Smooth muscle cell (in vitro differentiated cells): Measurements from ENCODE around the gene TRAPPC14. TPM values are rescaled to one million over a fixed set of nuclear protein-coding genes. Genes with fewer than 3 reads are reported as not detected.
A peak's percentile ranks its signal among the peaks of the same experiment; 100 is the strongest.
"Not testable (repeated sequence)": the region's sequence is repeated elsewhere in the genome, so short reads cannot be mapped to it uniquely, and the experiment has no call there.

Experiments used
- DNase-seq: peaks from one replicate; lab custom pipeline; 2025; ENCODE audit not compliant: unreplicated experiment; lab: John Stamatoyannopoulos, UW
- H2AFZ ChIP-seq: fragments of 200-600 bp; sonication (generic); 2 replicates; pipeline ENCODE4 v1.6.0; 2016; ENCODE audit warnings: antibody characterized with exemption, low read depth, mild to moderate bottlenecking
- H3F3A ChIP-seq: fragments of 200-600 bp; sonication (generic); 2 replicates; pipeline ENCODE4 v1.6.0; 2017; ENCODE audit warnings: antibody characterized with exemption, low read depth
- H3K27ac ChIP-seq: fragments of 200-600 bp; sonication (generic); 2 replicates; pipeline ENCODE4 v1.5.1; 2016; ENCODE audit warnings: low read depth, mild to moderate bottlenecking
- H3K27me3 ChIP-seq: fragments of 200-600 bp; sonication (generic); 2 replicates; pipeline ENCODE4 v1.6.1; 2016; ENCODE audit warnings: low read depth, mild to moderate bottlenecking
- H3K36me3 ChIP-seq: fragments of 200-600 bp; sonication (generic); 2 replicates; pipeline ENCODE4 v1.5.1; 2016; ENCODE audit warnings: low read depth
- H3K4me1 ChIP-seq: fragments of 200-600 bp; sonication (generic); 2 replicates; pipeline ENCODE4 v1.5.1; 2016; ENCODE audit warnings: low read depth
- H3K4me2 ChIP-seq: fragments of 200-600 bp; sonication (generic); 2 replicates; pipeline ENCODE4 v1.6.0; 2016; ENCODE audit warnings: mild to moderate bottlenecking
- H3K4me3 ChIP-seq: fragments of 200-600 bp; sonication (generic); 2 replicates; pipeline ENCODE4 v1.5.1; 2016; ENCODE audit warnings: mild to moderate bottlenecking
- H3K79me2 ChIP-seq: fragments of 200-600 bp; sonication (generic); 2 replicates; pipeline ENCODE4 v1.6.0; 2016; ENCODE audit warnings: low read depth, mild to moderate bottlenecking
- H3K9ac ChIP-seq: fragments of 200-600 bp; sonication (generic); 2 replicates; pipeline ENCODE4 v1.6.0; 2016; ENCODE audit warnings: low read depth
- H3K9me3 ChIP-seq: fragments of 200-600 bp; sonication (generic); replicated peaks from 2 replicates; pipeline ENCODE4 v1.5.1; 2016; ENCODE audit warnings: low read depth
- H4K20me1 ChIP-seq: fragments of 200-600 bp; sonication (generic); 2 replicates; pipeline ENCODE4 v1.6.0; 2016; ENCODE audit warnings: low read depth
- WGBS: methylation state at CpG from one replicate; pipeline ENCODE4 v1.1.7; 2016; ENCODE audit warnings: low lambda C conversion rate; 5-methylcytosine and 5-hydroxymethylcytosine counted together
- polyA plus RNA-seq: library from polyadenylated mRNA; unstranded; fragments of >200 nt; fragmentation: Nextera tagmentation; extraction: Ambion mirVana; gene quantifications from 2 replicates; pipeline ENCODE4 v1.2.1, GENCODE V29; 2016
- total RNA-seq: library from RNA; depleted of rRNA; stranded (reverse); fragments of >200 nt; gene quantifications from 2 replicates; pipeline ENCODE4 v1.2.3, GENCODE V29; 2014
- TF ChIP-seq, protein P1 (sequence below): fragments of 200-600 bp; sonication (generic); IDR thresholded peaks from 2 replicates; pipeline ENCODE4 v1.5.1; 2017; ENCODE audit warnings: borderline replicate concordance, mild to moderate bottlenecking, antibody characterized with exemption; ENCODE audit not compliant: insufficient read depth, poor library complexity, severe bottlenecking

Gene TRAPPC14
- total and polyA plus RNA-seq, 2 experiments from 2014 or later = 5.4 to 7.0 TPM

GRCh38 chr7:100148225-100148558, 10.3 kb downstream of the TRAPPC14 start:
- H3K27me3 ChIP-seq = no peaks in the 10 kb centered on the region
- WGBS = 61% methylated on average over 14 of the region's 14 CpGs
- TF ChIP-seq, protein P1, sequence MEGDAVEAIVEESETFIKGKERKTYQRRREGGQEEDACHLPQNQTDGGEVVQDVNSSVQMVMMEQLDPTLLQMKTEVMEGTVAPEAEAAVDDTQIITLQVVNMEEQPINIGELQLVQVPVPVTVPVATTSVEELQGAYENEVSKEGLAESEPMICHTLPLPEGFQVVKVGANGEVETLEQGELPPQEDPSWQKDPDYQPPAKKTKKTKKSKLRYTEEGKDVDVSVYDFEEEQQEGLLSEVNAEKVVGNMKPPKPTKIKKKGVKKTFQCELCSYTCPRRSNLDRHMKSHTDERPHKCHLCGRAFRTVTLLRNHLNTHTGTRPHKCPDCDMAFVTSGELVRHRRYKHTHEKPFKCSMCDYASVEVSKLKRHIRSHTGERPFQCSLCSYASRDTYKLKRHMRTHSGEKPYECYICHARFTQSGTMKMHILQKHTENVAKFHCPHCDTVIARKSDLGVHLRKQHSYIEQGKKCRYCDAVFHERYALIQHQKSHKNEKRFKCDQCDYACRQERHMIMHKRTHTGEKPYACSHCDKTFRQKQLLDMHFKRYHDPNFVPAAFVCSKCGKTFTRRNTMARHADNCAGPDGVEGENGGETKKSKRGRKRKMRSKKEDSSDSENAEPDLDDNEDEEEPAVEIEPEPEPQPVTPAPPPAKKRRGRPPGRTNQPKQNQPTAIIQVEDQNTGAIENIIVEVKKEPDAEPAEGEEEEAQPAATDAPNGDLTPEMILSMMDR = no peak
- H3K4me3 ChIP-seq = peak overlapping the region; percentile 89
- H3K4me1 ChIP-seq = peaks cover 7% of the 10 kb centered on the region
- H3F3A ChIP-seq = no peaks in the 10 kb centered on the region
- H4K20me1 ChIP-seq = no peaks in the 10 kb centered on the region
- H3K27ac ChIP-seq = peak overlapping the region; percentile 9
- H2AFZ ChIP-seq = peak overlapping the region; percentile 87
- no peak overlapping the region for H3K9ac ChIP-seq
- DNase-seq = no peak
- no peaks in the 10 kb centered on the region for H3K9me3 ChIP-seq
- peaks cover 16% of the 10 kb centered on the region for H3K79me2 ChIP-seq
- no peaks in the 10 kb centered on the region for H3K36me3 ChIP-seq
- H3K4me2 ChIP-seq = peak overlapping the region; percentile 85

DNA sequence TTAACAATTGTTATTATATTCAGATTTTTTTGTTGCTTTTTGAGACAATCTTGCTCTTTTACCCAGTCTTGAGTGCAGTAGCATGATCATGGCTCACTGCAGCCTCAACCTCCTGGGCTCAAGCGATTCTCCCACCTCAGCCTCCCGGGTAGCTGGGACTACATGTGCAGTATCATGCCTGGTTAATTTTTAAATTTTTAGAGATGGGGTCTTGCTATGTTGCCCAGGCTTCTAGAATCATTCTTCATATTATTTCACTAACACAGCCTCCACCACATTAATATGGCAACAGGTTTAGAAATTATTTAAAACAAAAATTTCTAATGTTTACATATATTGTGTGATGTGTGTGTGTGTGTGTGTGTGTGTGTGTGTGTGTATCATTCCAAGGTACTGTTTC, 11.2 kb downstream of the TRAPPC14 start:
- no peaks in the 10 kb centered on the region for H3F3A ChIP-seq
- no peaks in the 10 kb centered on the region for H3K36me3 ChIP-seq
- H3K4me2 ChIP-seq = no peak overlapping the region
- H3K4me3 ChIP-seq = no peak overlapping the region
- no peak overlapping the region for H2AFZ ChIP-seq
- WGBS = 98% methylated on average over 2 of the region's 2 CpGs
- no peaks in the 10 kb centered on the region for H4K20me1 ChIP-seq
- TF ChIP-seq, protein P1 = no peak
- H3K4me1 ChIP-seq = peaks cover 7% of the 10 kb centered on the region
- H3K9ac ChIP-seq = no peak overlapping the region
- DNase-seq = no peak
- H3K9me3 ChIP-seq = no peaks in the 10 kb centered on the region
- peaks cover 16% of the 10 kb centered on the region for H3K79me2 ChIP-seq
- no peaks in the 10 kb centered on the region for H3K27me3 ChIP-seq
- no peak overlapping the region for H3K27ac ChIP-seq

- 94% methylated on average over 4 of the region's 4 CpGs for WGBS
- DNase-seq = not testable (repeated sequence)
These were observed 12.2 kb downstream of the TRAPPC14 start for GRCh38 chr7:100146350-100146749.

DNA sequence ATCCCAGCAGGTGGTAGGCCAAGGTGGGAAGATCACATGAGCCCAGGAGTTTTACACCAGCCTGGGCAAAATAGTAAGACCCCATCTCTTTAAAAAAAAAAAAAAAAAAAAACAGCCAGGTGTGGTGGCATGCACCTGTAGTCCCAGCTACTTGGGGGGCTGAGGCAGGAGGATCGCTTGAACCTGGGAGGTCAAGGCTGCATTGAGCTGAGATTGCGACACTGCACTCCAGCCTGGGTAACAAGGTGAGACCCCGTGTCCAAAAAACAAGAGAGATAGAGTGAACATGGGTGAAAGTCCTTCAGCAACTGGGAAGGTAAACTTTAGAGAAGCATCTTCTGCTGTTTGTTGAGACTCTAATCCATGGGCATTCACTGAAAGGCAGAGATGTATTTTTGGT, 16.1 kb downstream of the TRAPPC14 start:
- Histone ChIP-seq H3K4me3 (no peak overlapping the region), H3K9ac (no peak overlapping the region), H3K27ac (no peak overlapping the region), H3K27me3 (no peaks in the 10 kb centered on the region), H3K79me2 (no peaks in the 10 kb centered on the region), H3K9me3 (no peaks in the 10 kb centered on the region), H3K4me1 (no peaks in the 10 kb centered on the region), H3F3A (no peaks in the 10 kb centered on the region), H2AFZ (no peak overlapping the region), H4K20me1 (no peaks in the 10 kb centered on the region), H3K36me3 (no peaks in the 10 kb centered on the region), H3K4me2 (no peak overlapping the region)
- WGBS = 87% methylated on average over 3 of the region's 3 CpGs
- TF ChIP-seq, protein P1 = no peak
- DNase-seq = no peak

More at GRCh38 chr7:100146350-100146749, 12.2 kb downstream of the TRAPPC14 start:
- not testable (repeated sequence) for H4K20me1 ChIP-seq, H2AFZ ChIP-seq, H3K4me2 ChIP-seq, H3K4me1 ChIP-seq, H3K9ac ChIP-seq, H3K36me3 ChIP-seq, H3K27ac ChIP-seq, H3K27me3 ChIP-seq, H3K4me3 ChIP-seq, H3K9me3 ChIP-seq, H3F3A ChIP-seq
- peaks cover 16% of the 10 kb centered on the region for H3K79me2 ChIP-seq
